ENCODE data around the gene ZNF81.

- no peak for TF ChIP-seq CTCF (conservative IDR thresholded peaks at IDR 0.05)
- TF ChIP-seq ZFX (IDR thresholded peaks at IDR 0.05): no peak
These were observed 7.4 kb downstream of the ZNF81 start for GRCh38 chrX:47844117-47844516.

All from C4-2B (cell line).